ENCODE measurements around the gene ABR. TPM values are rescaled to one million over a fixed set of nuclear protein-coding genes. Genes with fewer than 3 reads are reported as not detected.

Gene ABR
- total and polyA plus RNA-seq, 4 donors: 2.7 to 12.9 (median 6.8) TPM

- no peaks in the 10 kb centered on the region for H3K9me3 ChIP-seq (ENCODE audit: control insufficient read depth in 4 of 4, low read length in 3 of 4)
- peaks cover 2 to 34% (median 22%) of the 10 kb centered on the region in 4 donors for H3K4me1 ChIP-seq (ENCODE audit: control insufficient read depth in 4 of 4, insufficient read depth in 4 of 4, low read length in 3 of 4)
- H3K27ac ChIP-seq (ENCODE audit: low read depth in 1 of 2, low read length in 2 of 2): no peak overlapping the region
- no peak overlapping the region for H3K4me3 ChIP-seq (ENCODE audit: low read depth in 1 of 3, low read length in 3 of 3)
- H3K36me3 ChIP-seq (ENCODE audit: control insufficient read depth in 4 of 4, insufficient read depth in 3 of 4, low read depth in 1 of 4, low read length in 3 of 4): peaks cover 3 to 23% (median 13%) of the 10 kb centered on the region in 4 donors
- TF ChIP-seq TAF1 (conservative IDR thresholded peaks at IDR 0.05): no peak
- TF ChIP-seq GABPA (IDR thresholded peaks at IDR 0.05 in 1 of 2, conservative IDR thresholded peaks at IDR 0.05 in 1 of 2): no peak
- TF ChIP-seq, protein P1, sequence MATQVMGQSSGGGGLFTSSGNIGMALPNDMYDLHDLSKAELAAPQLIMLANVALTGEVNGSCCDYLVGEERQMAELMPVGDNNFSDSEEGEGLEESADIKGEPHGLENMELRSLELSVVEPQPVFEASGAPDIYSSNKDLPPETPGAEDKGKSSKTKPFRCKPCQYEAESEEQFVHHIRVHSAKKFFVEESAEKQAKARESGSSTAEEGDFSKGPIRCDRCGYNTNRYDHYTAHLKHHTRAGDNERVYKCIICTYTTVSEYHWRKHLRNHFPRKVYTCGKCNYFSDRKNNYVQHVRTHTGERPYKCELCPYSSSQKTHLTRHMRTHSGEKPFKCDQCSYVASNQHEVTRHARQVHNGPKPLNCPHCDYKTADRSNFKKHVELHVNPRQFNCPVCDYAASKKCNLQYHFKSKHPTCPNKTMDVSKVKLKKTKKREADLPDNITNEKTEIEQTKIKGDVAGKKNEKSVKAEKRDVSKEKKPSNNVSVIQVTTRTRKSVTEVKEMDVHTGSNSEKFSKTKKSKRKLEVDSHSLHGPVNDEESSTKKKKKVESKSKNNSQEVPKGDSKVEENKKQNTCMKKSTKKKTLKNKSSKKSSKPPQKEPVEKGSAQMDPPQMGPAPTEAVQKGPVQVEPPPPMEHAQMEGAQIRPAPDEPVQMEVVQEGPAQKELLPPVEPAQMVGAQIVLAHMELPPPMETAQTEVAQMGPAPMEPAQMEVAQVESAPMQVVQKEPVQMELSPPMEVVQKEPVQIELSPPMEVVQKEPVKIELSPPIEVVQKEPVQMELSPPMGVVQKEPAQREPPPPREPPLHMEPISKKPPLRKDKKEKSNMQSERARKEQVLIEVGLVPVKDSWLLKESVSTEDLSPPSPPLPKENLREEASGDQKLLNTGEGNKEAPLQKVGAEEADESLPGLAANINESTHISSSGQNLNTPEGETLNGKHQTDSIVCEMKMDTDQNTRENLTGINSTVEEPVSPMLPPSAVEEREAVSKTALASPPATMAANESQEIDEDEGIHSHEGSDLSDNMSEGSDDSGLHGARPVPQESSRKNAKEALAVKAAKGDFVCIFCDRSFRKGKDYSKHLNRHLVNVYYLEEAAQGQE (IDR thresholded peaks at IDR 0.05): no peak
- TF ChIP-seq RXRA (IDR thresholded peaks at IDR 0.05): no peak
- TF ChIP-seq YY1 (IDR thresholded peaks at IDR 0.05): no peak
- no peak for TF ChIP-seq ZBTB33 (IDR thresholded peaks at IDR 0.05)
- no peak for TF ChIP-seq SP1 (IDR thresholded peaks at IDR 0.05)
- TF ChIP-seq, protein P2, sequence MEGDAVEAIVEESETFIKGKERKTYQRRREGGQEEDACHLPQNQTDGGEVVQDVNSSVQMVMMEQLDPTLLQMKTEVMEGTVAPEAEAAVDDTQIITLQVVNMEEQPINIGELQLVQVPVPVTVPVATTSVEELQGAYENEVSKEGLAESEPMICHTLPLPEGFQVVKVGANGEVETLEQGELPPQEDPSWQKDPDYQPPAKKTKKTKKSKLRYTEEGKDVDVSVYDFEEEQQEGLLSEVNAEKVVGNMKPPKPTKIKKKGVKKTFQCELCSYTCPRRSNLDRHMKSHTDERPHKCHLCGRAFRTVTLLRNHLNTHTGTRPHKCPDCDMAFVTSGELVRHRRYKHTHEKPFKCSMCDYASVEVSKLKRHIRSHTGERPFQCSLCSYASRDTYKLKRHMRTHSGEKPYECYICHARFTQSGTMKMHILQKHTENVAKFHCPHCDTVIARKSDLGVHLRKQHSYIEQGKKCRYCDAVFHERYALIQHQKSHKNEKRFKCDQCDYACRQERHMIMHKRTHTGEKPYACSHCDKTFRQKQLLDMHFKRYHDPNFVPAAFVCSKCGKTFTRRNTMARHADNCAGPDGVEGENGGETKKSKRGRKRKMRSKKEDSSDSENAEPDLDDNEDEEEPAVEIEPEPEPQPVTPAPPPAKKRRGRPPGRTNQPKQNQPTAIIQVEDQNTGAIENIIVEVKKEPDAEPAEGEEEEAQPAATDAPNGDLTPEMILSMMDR (IDR thresholded peaks at IDR 0.05; ENCODE audit: low read depth, low read length, missing input control): no peak
- no peak for TF ChIP-seq ATF3 (IDR thresholded peaks at IDR 0.05)
- TF ChIP-seq, protein P3, sequence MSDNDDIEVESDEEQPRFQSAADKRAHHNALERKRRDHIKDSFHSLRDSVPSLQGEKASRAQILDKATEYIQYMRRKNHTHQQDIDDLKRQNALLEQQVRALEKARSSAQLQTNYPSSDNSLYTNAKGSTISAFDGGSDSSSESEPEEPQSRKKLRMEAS (IDR thresholded peaks at IDR 0.05): no peak
- no peaks in the 10 kb centered on the region for H3K27me3 ChIP-seq (ENCODE audit: control insufficient read depth in 4 of 4, insufficient read depth in 4 of 4, low read length in 3 of 4)
- DNase-seq (ENCODE audit: low spot score): no peak
- H3K9ac ChIP-seq (ENCODE audit: low read depth in 1 of 2, low read length in 2 of 2): no peak overlapping the region
- 88% methylated on average over 5 of the region's 5 CpGs for WGBS
These were observed 176.2 kb downstream of the ABR start for GRCh38 chr17:1003633-1003971.

GRCh38 chr17:1002771-1003555, 176.8 kb downstream of the ABR start:
- Histone ChIP-seq H3K4me1 (ENCODE audit: control insufficient read depth in 4 of 4, insufficient read depth in 4 of 4, low read length in 3 of 4) (peaks cover 2 to 40% (median 28%) of the 10 kb centered on the region in 4 donors), H3K27ac (ENCODE audit: low read depth in 1 of 2, low read length in 2 of 2) (no peak overlapping the region)
- DNase-seq (ENCODE audit: low spot score): no peak

More at GRCh38 chr17:1002771-1003555, 176.8 kb downstream of the ABR start:
- H3K4me3 ChIP-seq (ENCODE audit: low read depth in 1 of 3, low read length in 3 of 3): no peak overlapping the region
- H3K9ac ChIP-seq (ENCODE audit: low read depth in 1 of 2, low read length in 2 of 2): no peak overlapping the region
- H3K36me3 ChIP-seq (ENCODE audit: control insufficient read depth in 4 of 4, insufficient read depth in 3 of 4, low read depth in 1 of 4, low read length in 3 of 4): peaks cover 3 to 23% (median 13%) of the 10 kb centered on the region in 4 donors
- no peaks in the 10 kb centered on the region for H3K27me3 ChIP-seq (ENCODE audit: control insufficient read depth in 4 of 4, insufficient read depth in 4 of 4, low read length in 3 of 4)
- TF ChIP-seq NR2F2 (IDR thresholded peaks at IDR 0.05) (no peak), RAD21 (IDR thresholded peaks at IDR 0.05) (no peak), EGR1 (IDR thresholded peaks at IDR 0.05; ENCODE audit: low read depth in 2 of 2) (no peak), GABPA (IDR thresholded peaks at IDR 0.05 in 1 of 2, conservative IDR thresholded peaks at IDR 0.05 in 1 of 2) (no peak), FOXA2 (IDR thresholded peaks at IDR 0.05) (no peak), ZBTB33 (IDR thresholded peaks at IDR 0.05) (no peak), HNF4A (conservative IDR thresholded peaks at IDR 0.05) (no peak)
- H3K9me3 ChIP-seq (ENCODE audit: control insufficient read depth in 4 of 4, low read length in 3 of 4): no peaks in the 10 kb centered on the region
- 74% methylated on average over 19 of the region's 19 CpGs for WGBS

Measured in liver (tissue), 9 donors.